Endodermal cell (in vitro differentiated cells): ENCODE measurements around the gene STOML3. TPM values are rescaled to one million over a fixed set of nuclear protein-coding genes. Genes with fewer than 3 reads are reported as not detected.
A peak's percentile ranks its signal among the peaks of the same experiment; 100 is the strongest.

ENCODE experiments used
- DNase-seq: peaks from one replicate; pipeline ENCODE4 v3.0.0-alpha.2; 2017
- H3K27ac ChIP-seq: 2 replicates; pipeline ENCODE4 v1.5.1; 2013; ENCODE audit warnings: mild to moderate bottlenecking, low read depth, low read length, moderate library complexity
- H3K27me3 ChIP-seq: 2 replicates; pipeline ENCODE4 v1.6.1; 2013; ENCODE audit warnings: mild to moderate bottlenecking, low read length, moderate library complexity; ENCODE audit not compliant: insufficient read depth, control insufficient read depth, poor library complexity, severe bottlenecking
- H3K36me3 ChIP-seq: 2 replicates; pipeline ENCODE4 v1.7.0; 2013; ENCODE audit warnings: mild to moderate bottlenecking, low read length, moderate library complexity; ENCODE audit not compliant: control insufficient read depth, insufficient read depth
- H3K4me1 ChIP-seq: one replicate; pipeline ENCODE4 v1.7.0; 2013; ENCODE audit warnings: low read length; ENCODE audit not compliant: control insufficient read depth, insufficient read depth
- H3K4me3 ChIP-seq: 2 replicates; pipeline ENCODE4 v1.5.1; 2013; ENCODE audit warnings: mild to moderate bottlenecking, low read length, moderate library complexity
- H3K9ac ChIP-seq: 2 replicates; pipeline ENCODE4 v1.6.1; 2013; ENCODE audit warnings: mild to moderate bottlenecking, low read length, moderate library complexity; ENCODE audit not compliant: poor library complexity, severe bottlenecking; ENCODE audit errors: extremely low read depth
- H3K9me3 ChIP-seq: 2 replicates; pipeline ENCODE4 v1.6.1; 2013; ENCODE audit warnings: mild to moderate bottlenecking, low read length, moderate library complexity; ENCODE audit not compliant: control insufficient read depth
- H3K27ac Mint-ChIP-seq: 2 replicates; pipeline ENCODE4 v1.8.0; 2020; ENCODE audit warnings: mixed read lengths
- H3K27me3 Mint-ChIP-seq: 2 replicates; pipeline ENCODE4 v1.8.0; 2021; ENCODE audit warnings: mild to moderate bottlenecking, mixed read lengths; ENCODE audit not compliant: insufficient read depth
- H3K36me3 Mint-ChIP-seq: 2 replicates; pipeline ENCODE4 v1.8.0; 2020; ENCODE audit warnings: low read depth, mixed read lengths
- H3K4me1 Mint-ChIP-seq: 2 replicates; pipeline ENCODE4 v1.8.0; 2020; ENCODE audit warnings: mixed read lengths
- H3K4me3 Mint-ChIP-seq: 2 replicates; pipeline ENCODE4 v1.8.0; 2020; ENCODE audit warnings: mild to moderate bottlenecking, moderate library complexity, mixed read lengths
- H3K9me3 Mint-ChIP-seq: 2 replicates; pipeline ENCODE4 v1.8.0; 2020; ENCODE audit warnings: mild to moderate bottlenecking, mixed read lengths
- WGBS, 2 experiments: methylation state at CpG; one replicate each; pipeline versions ENCODE4 v1.1.5 to v1.1.7; 2013; ENCODE audit warnings: missing lambda C conversion rate in 2 of 2, mixed read lengths in 1 of 2; ENCODE audit not compliant: insufficient coverage in 1 of 2, insufficient read length in 1 of 2; 5-methylcytosine and 5-hydroxymethylcytosine counted together
- total RNA-seq, 2 donors: library from RNA; stranded (reverse); fragmentation: NEBNext Ultra II Directional in 1 of 2; extraction: Animal tissue kit (Norgen Biotek cat#: 25700) in 1 of 2; gene quantifications; 2 replicates in 1 of 2; 3 replicates in 1 of 2; pipeline ENCODE4 v1.2.1, GENCODE V29; 2021
- TF ChIP-seq, protein P1 (sequence below): fragments of 200-600 bp; sonication (generic); conservative IDR thresholded peaks from 2 replicates; pipeline ENCODE4 v1.5.0; 2021; ENCODE audit warnings: antibody characterized with exemption, mild to moderate bottlenecking

Gene STOML3
- total RNA-seq, 2 donors from 2014 or later = not detected

DNA sequence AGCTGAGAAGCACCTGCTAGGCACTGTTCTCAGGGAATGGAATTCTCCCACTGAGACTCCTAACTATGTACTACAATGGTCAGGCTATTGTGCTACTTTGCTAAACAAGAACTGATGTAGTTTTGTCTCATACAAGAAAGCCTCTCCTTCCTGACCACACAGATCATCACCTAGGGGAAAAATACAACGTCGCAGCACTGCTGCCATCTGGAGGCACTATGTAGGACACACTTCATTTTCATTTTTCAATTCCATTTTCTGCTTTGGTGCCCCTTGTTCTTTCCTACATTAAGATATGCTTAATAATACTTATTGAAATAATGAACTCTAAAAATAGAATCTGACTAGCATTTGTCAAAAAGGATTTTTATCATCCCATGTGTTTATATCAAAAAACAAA lies 26.2 kb upstream of the STOML3 start:
- no peak overlapping the region for H3K27ac ChIP-seq
- H3K4me1 Mint-ChIP-seq = no peaks in the 10 kb centered on the region
- TF ChIP-seq, protein P1, sequence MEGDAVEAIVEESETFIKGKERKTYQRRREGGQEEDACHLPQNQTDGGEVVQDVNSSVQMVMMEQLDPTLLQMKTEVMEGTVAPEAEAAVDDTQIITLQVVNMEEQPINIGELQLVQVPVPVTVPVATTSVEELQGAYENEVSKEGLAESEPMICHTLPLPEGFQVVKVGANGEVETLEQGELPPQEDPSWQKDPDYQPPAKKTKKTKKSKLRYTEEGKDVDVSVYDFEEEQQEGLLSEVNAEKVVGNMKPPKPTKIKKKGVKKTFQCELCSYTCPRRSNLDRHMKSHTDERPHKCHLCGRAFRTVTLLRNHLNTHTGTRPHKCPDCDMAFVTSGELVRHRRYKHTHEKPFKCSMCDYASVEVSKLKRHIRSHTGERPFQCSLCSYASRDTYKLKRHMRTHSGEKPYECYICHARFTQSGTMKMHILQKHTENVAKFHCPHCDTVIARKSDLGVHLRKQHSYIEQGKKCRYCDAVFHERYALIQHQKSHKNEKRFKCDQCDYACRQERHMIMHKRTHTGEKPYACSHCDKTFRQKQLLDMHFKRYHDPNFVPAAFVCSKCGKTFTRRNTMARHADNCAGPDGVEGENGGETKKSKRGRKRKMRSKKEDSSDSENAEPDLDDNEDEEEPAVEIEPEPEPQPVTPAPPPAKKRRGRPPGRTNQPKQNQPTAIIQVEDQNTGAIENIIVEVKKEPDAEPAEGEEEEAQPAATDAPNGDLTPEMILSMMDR = peak; percentile 78
- WGBS, 2 experiments = 40 to 46% methylated on average over 2 of the region's 2 CpGs
- no peaks in the 10 kb centered on the region for H3K27me3 Mint-ChIP-seq
- no peak overlapping the region for H3K27ac Mint-ChIP-seq
- H3K9ac ChIP-seq = no peak overlapping the region
- H3K4me3 ChIP-seq = no peak overlapping the region
- H3K9me3 ChIP-seq = no peaks in the 10 kb centered on the region
- H3K36me3 ChIP-seq = peaks cover 69% of the 10 kb centered on the region
- no peaks in the 10 kb centered on the region for H3K9me3 Mint-ChIP-seq
- H3K4me3 Mint-ChIP-seq = no peak overlapping the region
- no peaks in the 10 kb centered on the region for H3K27me3 ChIP-seq
- H3K4me1 ChIP-seq = no peaks in the 10 kb centered on the region
- DNase-seq = peak; percentile 52
- peaks cover 49% of the 10 kb centered on the region for H3K36me3 Mint-ChIP-seq

DNA sequence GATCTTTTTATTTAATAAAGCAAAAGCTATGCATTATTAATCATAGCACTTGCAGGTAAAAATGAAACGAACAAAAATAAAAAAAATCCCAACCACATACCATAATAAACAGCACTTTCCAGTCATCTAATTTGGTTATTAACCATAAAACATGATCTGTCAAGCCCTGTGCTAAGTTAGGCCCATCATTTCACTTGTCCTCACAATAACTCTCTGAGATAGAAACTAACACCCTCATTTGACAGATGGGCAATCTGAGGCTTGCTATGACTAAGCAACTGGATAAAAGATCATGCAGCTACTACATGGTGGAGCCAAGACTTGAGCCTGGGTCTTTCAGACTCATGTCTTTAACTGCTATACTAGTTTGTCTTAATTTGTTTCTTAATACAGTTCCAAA lies 25.5 kb upstream of the STOML3 start:
- TF ChIP-seq, protein P1 = no peak
- Histone ChIP-seq H3K9ac (no peak overlapping the region), H3K4me1 (no peaks in the 10 kb centered on the region), H3K36me3 (peaks cover 69% of the 10 kb centered on the region), H3K27me3 (no peaks in the 10 kb centered on the region), H3K4me3 (no peak overlapping the region), H3K9me3 (no peaks in the 10 kb centered on the region), H3K27ac (no peak overlapping the region)
- Mint-ChIP-seq H3K27me3 (no peaks in the 10 kb centered on the region), H3K27ac (no peak overlapping the region), H3K4me1 (no peaks in the 10 kb centered on the region), H3K9me3 (no peaks in the 10 kb centered on the region), H3K4me3 (no peak overlapping the region), H3K36me3 (peaks cover 51% of the 10 kb centered on the region)
- WGBS, 2 experiments = 83% methylated on average over 1 of the region's 1 CpG
- no peak for DNase-seq

DNA sequence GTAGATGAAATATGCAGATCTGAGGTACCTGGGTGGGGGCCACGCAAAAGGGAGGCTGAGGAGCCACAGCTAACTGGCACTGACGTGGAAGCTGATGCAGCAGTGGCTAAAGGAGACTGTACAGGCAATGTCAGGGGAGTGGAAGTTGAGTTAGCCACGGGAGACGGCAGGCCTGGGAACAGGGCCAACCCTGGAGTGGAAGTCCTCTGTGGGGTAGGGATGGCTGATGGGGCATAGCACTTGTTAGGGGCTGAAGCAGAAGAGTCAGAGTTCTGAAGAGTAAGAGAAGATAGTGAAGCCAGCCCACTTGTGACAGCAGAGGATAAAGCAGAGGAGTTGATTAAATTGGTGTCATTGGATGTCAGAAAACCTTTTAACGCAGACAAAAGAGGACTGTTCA lies 22.8 kb upstream of the STOML3 start:
- no peak overlapping the region for H3K4me3 Mint-ChIP-seq
- Histone ChIP-seq H3K27ac (no peak overlapping the region), H3K4me3 (no peak overlapping the region), H3K4me1 (no peaks in the 10 kb centered on the region), H3K9ac (no peak overlapping the region), H3K9me3 (no peaks in the 10 kb centered on the region), H3K27me3 (no peaks in the 10 kb centered on the region), H3K36me3 (peaks cover 85% of the 10 kb centered on the region)
- no peaks in the 10 kb centered on the region for H3K4me1 Mint-ChIP-seq
- TF ChIP-seq, protein P1 = no peak
- H3K36me3 Mint-ChIP-seq = peaks cover 60% of the 10 kb centered on the region
- H3K27ac Mint-ChIP-seq = no peak overlapping the region
- no peak for DNase-seq
- H3K9me3 Mint-ChIP-seq = no peaks in the 10 kb centered on the region
- 96 to 97% methylated on average over 4 to 5 of the region's 5 CpGs for WGBS, 2 experiments
- no peaks in the 10 kb centered on the region for H3K27me3 Mint-ChIP-seq
